Chondrocyte (in vitro differentiated cells): ENCODE data around the gene MYH3. TPM values are rescaled to one million over a fixed set of nuclear protein-coding genes. Genes with fewer than 3 reads are reported as not detected.
A peak's percentile ranks its signal among the peaks of the same experiment; 100 is the strongest.

ENCODE experiments used
- DNase-seq: peaks from one replicate; pipeline ENCODE4 v3.0.0; 2021; ENCODE audit warnings: mixed read lengths, low spot score
- H3K27ac Mint-ChIP-seq: one replicate; pipeline ENCODE4 v1.8.0; 2021; ENCODE audit warnings: mild to moderate bottlenecking, moderate library complexity, mixed read lengths; ENCODE audit not compliant: unreplicated experiment
- H3K27me3 Mint-ChIP-seq: 2 replicates; pipeline ENCODE4 v1.8.0; 2021; ENCODE audit warnings: low read depth, mixed read lengths
- H3K36me3 Mint-ChIP-seq: 2 replicates; pipeline ENCODE4 v1.8.0; 2021; ENCODE audit warnings: low read depth, mixed read lengths
- H3K4me1 Mint-ChIP-seq: 2 replicates; pipeline ENCODE4 v1.8.0; 2021; ENCODE audit warnings: low read depth, mild to moderate bottlenecking, mixed read lengths
- H3K4me3 Mint-ChIP-seq: one replicate; pipeline ENCODE4 v1.8.0; 2021; ENCODE audit warnings: mild to moderate bottlenecking, moderate library complexity, mixed read lengths; ENCODE audit not compliant: unreplicated experiment
- H3K9me3 Mint-ChIP-seq: 2 replicates; pipeline ENCODE4 v1.8.0; 2021; ENCODE audit warnings: low read depth, mixed read lengths
- CTCF ChIP-seq: fragments of 200-600 bp; sonication (generic); IDR thresholded peaks from 2 replicates; pipeline ENCODE4 v1.5.0; 2021; ENCODE audit warnings: antibody characterized with exemption, mild to moderate bottlenecking, moderate library complexity
- total RNA-seq: library from RNA; stranded (reverse); gene quantifications from 3 replicates; pipeline ENCODE4 v1.2.1, GENCODE V29; 2021

MYH3 gene
- total RNA-seq, 1 donor from 2014 or later: 3.5 TPM

- Mint-ChIP-seq H3K27me3 (no peaks in the 10 kb centered on the region), H3K27ac (no peak overlapping the region), H3K4me1 (no peaks in the 10 kb centered on the region), H3K9me3 (no peaks in the 10 kb centered on the region), H3K4me3 (no peak overlapping the region), H3K36me3 (peaks cover 13% of the 10 kb centered on the region)
- no peak for DNase-seq
- TF ChIP-seq CTCF: peak; percentile 91
Measured at GRCh38 chr17:10631048-10631700, 25.9 kb downstream of the MYH3 start.

DNA sequence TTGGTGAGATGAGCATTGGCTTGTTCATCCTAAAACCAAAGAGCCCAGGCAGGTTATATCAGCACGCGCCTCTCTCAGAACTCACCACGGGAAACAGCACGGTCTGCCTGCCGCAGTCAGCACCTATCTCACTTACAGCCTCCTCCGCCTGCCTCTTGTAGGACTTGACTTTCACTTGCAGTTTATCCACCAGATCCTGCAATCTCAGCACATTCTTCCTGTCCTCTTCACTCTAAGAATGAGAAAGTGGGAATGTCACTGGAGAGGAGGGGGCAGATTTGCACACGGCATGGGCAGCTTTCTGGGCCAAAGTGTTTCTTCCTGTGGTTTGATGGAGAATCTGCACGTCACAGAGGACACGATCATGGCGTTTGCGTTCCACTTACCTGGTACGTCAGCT is 27.4 kb downstream of the MYH3 start:
- H3K36me3 Mint-ChIP-seq: peaks cover 10% of the 10 kb centered on the region
- no peaks in the 10 kb centered on the region for H3K27me3 Mint-ChIP-seq
- no peaks in the 10 kb centered on the region for H3K9me3 Mint-ChIP-seq
- no peak for TF ChIP-seq CTCF
- no peak overlapping the region for H3K4me3 Mint-ChIP-seq
- no peak overlapping the region for H3K27ac Mint-ChIP-seq
- H3K4me1 Mint-ChIP-seq: no peaks in the 10 kb centered on the region
- DNase-seq: no peak

GRCh38 chr17:10628756-10629155 is 28.4 kb downstream of the MYH3 start:
- H3K4me3 Mint-ChIP-seq: no peak overlapping the region
- peak; percentile 67 for TF ChIP-seq CTCF
- no peaks in the 10 kb centered on the region for H3K27me3 Mint-ChIP-seq

GRCh38 chr17:10626390-10626789 is 30.7 kb downstream of the MYH3 start:
- Mint-ChIP-seq H3K27me3 (no peaks in the 10 kb centered on the region), H3K9me3 (no peaks in the 10 kb centered on the region), H3K4me3 (no peak overlapping the region), H3K36me3 (peaks cover 6% of the 10 kb centered on the region), H3K4me1 (no peaks in the 10 kb centered on the region), H3K27ac (no peak overlapping the region)
- no peak for TF ChIP-seq CTCF
- DNase-seq: no peak

More at GRCh38 chr17:10628756-10629155, 28.4 kb downstream of the MYH3 start:
- Mint-ChIP-seq H3K36me3 (peaks cover 8% of the 10 kb centered on the region), H3K9me3 (no peaks in the 10 kb centered on the region), H3K4me1 (no peaks in the 10 kb centered on the region), H3K27ac (no peak overlapping the region)
- DNase-seq: no peak

DNA sequence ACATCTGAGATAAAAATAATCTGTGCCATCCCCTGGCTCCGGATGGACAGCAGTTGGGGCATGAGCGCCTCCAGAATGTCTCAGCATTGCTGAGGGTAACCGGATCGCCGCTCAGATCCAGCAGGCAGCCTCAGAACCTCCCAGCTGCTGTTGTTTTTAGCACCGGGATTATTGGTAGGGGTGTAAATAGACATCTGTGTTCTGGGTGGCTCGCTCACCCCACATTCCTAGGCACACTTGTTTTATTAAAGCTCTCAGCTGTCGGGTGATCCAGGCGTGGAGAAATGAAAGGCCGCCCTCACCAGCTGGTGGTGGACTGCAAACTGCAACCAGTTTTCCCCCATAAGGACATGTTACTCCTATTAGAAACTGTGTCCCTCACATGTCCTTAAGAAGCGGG is 32.1 kb downstream of the MYH3 start:
- Mint-ChIP-seq H3K4me3 (no peak overlapping the region), H3K36me3 (peaks cover 4% of the 10 kb centered on the region), H3K27me3 (no peaks in the 10 kb centered on the region)

More for the DNA sequence above, 32.1 kb downstream of the MYH3 start:
- no peak for DNase-seq
- H3K4me1 Mint-ChIP-seq: no peaks in the 10 kb centered on the region
- no peaks in the 10 kb centered on the region for H3K9me3 Mint-ChIP-seq
- H3K27ac Mint-ChIP-seq: no peak overlapping the region
- TF ChIP-seq CTCF: no peak
